GF-D8 (cell line): ENCODE data around the gene PBRM1.

Experiments used
- DNase-seq: peaks from one replicate; lab custom pipeline; 2025; lab: John Stamatoyannopoulos, UW

The PBRM1 gene

DNA sequence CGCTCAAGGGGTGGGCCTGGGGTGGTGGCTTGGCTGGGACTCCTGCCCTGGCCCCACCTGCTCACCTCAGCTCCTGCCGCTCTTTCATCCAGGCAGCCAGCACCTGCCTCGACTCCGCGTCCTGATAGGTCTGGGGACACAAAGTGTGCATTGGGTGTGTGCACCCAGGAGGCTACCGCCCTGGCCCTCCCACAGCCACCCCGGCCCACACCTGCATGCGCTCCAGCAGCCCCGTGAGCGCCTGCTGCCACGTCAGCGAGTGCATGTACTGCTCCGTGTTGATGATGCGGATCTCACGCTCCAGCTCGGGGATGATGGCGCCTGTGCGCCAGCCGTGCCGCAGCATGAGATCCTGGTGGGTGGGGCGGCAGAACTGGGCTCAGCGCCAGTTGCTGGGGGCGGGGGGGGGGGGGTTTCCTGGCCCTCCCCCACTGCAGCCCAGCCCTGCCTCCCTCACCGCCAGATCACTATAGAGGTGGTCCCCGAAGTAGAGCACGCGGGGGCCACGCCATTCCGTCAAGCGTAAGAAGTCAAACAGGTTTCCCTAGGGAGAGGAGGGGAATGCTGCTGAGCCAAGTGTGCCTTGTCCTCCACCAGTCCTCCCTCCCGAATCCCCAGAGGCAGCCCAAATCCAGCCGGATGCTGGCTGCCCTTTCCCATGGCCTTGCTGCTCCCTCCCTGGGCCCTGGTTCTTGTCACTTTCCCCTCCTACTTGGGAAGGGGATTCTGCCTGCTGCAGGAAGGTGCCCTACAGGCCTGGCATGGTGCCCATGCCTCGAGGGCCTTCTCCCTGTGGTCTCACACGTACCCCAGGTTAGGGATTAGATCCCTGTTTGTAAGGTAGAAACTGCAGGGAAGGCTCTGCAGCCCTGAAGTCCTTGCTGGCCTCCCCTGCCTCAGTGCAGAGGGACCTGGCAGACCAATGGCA lies 160.7 kb downstream of the PBRM1 start:
- DNase-seq, result no peak

- DNase-seq, result no peak
Observed at GRCh38 chr3:52524258-52524751, 161.4 kb downstream of the PBRM1 start.

GRCh38 chr3:52523386-52524257 lies 162.1 kb downstream of the PBRM1 start:
- DNase-seq, result no peak

DNA sequence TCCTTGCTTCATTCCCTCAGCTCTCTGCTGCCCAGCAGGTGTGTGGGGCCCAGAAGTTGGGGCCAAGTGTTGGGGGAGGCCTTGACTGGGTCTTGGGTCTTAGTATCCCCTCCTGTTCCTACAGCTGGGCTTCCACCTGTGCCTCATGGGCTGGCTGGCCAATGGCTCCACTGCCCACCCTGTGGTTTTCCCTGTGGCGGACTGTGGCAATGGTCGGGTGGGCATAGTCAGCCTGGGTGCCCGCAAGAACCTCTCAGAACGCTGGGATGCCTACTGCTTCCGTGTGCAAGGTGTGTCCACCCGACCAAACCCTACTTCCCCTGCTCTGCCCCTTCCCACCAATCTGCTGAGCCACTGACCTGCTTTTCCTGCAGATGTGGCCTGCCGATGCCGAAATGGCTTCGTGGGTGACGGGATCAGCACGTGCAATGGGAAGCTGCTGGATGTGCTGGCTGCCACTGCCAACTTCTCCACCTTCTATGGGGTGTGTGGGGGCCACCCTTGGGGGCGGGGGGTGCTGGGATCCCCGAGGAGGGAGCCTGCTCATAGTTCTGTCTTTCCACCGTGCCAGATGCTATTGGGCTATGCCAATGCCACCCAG lies 163.0 kb downstream of the PBRM1 start:
- DNase-seq, result no peak

DNA sequence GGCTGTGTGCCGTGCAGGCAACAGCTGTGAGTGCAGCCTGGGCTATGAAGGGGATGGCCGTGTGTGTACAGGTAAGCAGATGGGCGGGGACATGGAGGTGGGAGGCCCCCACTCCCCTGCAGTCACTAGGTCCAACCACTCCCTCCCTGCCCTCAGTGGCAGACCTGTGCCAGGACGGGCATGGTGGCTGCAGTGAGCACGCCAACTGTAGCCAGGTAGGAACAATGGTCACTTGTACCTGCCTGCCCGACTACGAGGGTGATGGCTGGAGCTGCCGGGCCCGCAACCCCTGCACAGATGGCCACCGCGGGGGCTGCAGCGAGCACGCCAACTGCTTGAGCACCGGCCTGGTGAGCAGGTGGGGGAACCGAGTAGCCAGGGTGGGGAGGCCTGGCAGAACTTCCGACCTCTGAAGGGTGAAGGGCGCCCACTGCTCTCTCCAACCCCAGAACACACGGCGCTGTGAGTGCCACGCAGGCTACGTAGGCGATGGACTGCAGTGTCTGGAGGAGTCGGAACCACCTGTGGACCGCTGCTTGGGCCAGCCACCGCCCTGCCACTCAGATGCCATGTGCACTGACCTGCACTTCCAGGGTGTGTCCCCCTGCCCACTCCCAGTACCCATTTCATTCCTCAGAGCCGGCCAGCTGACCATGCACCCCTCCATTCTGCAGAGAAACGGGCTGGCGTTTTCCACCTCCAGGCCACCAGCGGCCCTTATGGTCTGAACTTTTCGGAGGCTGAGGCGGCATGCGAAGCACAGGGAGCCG lies 163.6 kb downstream of the PBRM1 start:
- DNase-seq, result no peak

DNA sequence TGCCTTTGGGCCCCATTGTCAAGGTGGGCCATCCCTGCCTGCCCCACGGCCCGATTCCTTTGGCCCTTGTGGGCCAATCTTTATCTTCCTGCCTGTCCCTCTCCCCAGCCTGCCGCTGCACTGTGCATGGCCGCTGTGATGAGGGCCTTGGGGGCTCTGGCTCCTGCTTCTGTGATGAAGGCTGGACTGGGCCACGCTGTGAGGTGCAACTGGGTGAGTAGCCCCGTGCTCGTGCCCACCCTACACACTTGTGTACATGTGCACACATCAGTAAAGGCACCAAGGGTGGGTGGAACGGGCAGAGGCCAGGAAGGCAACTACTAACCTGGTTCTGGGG lies 164.3 kb downstream of the PBRM1 start:
- DNase-seq, result no peak

DNA sequence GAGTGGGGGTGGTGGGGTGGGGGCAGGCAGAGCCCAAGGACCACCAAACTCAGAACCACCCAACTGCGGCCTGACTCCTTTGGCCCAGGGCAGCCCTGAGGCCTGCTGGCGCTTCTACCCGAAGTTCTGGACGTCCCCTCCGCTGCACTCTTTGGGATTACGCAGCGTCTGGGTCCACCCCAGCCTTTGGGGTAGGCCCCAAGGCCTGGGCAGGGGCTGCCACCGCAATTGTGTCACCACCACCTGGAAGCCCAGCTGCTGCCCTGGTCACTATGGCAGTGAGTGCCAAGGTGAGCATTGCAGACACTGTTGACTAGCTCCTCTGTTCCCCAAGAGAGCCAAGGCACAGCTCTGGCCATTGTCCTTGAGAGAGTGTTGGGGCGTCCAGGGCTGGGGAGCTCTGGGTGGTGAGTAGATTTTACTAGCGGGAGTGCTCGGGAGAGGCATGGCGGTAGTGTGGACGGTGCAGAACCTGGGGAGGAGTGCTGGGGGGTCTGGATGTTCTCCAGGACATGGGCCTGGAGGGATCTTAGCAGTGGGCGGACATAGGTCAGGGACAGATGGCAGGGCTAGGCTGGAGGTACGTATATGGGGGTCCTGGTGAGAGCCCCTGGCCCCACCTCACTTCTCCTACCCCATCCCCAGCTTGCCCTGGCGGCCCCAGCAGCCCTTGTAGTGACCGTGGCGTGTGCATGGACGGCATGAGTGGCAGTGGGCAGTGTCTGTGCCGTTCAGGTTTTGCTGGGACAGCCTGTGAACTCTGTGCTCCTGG lies 164.8 kb downstream of the PBRM1 start:
- no peak for DNase-seq

DNA sequence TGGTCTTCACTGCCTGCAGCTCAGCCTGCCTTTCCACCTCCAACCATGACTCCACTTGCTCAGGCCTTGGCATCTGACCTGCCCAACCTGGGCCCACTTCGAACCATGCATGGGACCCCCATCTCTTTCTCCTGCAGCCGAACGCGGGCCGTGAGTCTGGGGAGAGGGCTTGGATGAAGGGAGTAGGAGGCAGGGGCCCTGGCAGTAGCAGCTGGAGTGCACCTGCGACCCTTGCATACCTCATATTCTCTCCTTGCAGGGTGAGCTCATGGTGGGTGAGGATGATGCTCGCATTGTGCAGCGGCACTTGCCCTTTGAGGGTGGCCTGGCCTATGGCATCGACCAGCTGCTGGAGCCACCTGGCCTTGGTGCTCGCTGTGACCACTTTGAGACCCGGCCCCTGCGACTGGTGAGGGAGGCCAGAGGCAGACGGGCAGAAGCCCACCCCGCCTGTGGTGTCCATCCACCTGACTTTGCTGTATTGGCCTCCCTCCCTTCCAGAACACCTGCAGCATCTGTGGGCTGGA lies 165.5 kb downstream of the PBRM1 start:
- no peak for DNase-seq

DNA sequence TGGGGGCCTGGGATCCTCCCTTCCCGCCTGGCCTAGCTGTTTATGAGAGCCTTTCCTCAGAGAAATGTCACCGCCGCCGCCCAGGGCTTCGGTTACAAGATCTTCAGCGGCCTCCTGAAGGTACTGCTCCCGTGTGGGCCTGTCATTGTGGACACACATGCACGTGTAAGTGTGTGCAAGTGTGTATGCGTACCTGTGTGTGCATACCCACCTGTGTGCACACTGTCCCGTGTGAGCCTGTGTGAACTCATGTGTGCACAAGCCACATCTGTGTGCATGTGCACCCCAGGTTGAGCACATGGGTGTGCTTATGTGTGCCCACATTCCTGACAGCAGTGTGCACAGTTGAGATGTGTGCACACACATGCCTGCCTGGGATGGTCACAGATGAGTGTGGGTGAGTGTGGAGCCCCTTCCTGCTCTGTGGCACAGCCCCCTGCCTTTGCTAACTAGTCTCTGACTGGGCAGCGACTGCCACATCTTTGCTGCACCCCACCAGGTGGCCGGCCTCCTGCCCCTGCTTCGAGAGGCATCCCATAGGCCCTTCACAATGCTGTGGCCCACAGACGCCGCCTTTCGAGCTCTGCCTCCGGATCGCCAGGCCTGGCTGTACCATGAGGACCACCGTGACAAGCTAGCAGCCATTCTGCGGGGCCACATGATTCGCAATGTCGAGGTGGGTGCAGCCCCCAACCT lies 166.1 kb downstream of the PBRM1 start:
- DNase-seq, result no peak

DNA sequence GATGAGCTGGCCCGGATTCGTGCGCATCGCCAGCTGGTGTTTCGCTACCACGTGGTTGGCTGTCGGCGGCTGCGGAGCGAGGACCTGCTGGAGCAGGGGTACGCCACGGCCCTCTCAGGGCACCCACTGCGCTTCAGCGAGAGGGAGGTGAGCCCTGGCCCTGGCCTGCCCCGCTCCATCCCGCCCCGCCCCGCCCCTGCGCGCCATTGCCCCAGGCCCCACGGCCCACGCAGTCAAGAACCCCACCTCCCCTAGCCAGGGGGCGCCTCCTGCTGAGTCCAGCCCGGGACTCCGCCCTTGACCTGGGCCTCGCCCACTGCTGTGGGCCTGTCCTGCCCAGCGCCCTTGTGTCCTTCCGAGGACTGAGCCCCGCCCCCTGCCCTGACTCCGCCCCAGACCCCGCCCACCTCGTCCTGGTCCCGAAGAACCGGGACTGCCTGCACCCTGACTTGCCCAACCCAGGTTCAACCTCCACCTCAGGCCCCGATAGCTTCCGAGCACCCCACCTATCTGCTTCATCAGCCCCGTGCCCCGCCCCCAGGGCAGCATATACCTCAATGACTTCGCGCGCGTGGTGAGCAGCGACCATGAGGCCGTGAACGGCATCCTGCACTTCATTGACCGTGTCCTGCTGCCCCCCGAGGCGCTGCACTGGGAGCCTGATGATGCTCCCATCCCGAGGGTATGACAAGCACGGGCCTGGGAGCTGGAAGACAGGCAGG lies 166.8 kb downstream of the PBRM1 start:
- no peak for DNase-seq

- DNase-seq, result no peak
Observed at GRCh38 chr3:52517796-52518722, 167.7 kb downstream of the PBRM1 start.

GRCh38 chr3:52516509-52517195 lies 169.1 kb downstream of the PBRM1 start:
- no peak for DNase-seq

DNA sequence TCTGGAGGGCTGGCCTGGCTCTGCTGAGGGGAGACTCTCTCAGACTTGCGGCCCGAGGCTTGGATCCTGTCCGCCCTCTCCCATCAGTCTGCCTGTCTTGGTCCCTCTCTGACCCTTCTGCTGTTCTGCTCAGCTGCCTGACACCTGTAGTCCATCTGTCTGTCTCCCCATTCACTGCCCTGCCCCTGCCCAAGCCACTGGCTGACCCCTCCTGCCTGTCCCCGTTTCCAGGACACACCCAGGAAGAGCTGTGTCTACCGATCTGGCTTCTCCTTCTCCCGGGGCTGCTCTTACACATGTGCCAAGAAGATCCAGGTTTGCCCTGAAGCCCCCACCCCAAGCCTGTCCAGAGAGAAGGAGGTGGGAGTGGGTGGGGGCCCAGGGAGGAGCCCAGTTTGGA lies 170.5 kb downstream of the PBRM1 start:
- DNase-seq, result no peak

GRCh38 chr3:52514576-52514975 lies 171.1 kb downstream of the PBRM1 start:
- no peak for DNase-seq

- DNase-seq, result no peak
Observed at GRCh38 chr3:52513281-52513680, 172.4 kb downstream of the PBRM1 start.

- no peak for DNase-seq
Observed at GRCh38 chr3:52512727-52513126, 173.0 kb downstream of the PBRM1 start.

GRCh38 chr3:52512105-52512504 lies 173.6 kb downstream of the PBRM1 start:
- no peak for DNase-seq

- no peak for DNase-seq
Observed at GRCh38 chr3:52511509-52511908, 174.2 kb downstream of the PBRM1 start.
